ENCODE measurements around the gene FRMD4A. TPM values are rescaled to one million over a fixed set of nuclear protein-coding genes. Genes with fewer than 3 reads are reported as not detected.

FRMD4A gene
- polyA plus RNA-seq, 1 donor = 35.1 TPM

DNA sequence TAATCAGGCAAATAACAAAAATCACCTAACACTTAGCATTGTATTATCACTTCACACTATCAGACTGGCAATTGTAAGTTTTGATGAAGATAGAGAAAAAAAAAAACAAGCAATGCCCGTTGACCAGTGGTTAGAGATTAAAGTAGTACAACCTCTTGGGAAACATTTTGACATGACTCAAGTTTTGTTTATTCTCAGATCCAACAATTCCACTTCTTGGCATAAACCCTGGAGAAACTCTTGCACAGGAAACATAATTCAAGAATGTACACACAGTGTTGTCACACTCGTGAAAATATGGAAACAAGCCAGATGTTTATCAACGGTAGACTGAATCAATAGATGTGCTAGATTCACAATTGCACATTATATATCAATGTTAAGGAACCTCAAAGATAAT, 37.2 kb downstream of the FRMD4A start:
- DNase-seq = no peak

DNA sequence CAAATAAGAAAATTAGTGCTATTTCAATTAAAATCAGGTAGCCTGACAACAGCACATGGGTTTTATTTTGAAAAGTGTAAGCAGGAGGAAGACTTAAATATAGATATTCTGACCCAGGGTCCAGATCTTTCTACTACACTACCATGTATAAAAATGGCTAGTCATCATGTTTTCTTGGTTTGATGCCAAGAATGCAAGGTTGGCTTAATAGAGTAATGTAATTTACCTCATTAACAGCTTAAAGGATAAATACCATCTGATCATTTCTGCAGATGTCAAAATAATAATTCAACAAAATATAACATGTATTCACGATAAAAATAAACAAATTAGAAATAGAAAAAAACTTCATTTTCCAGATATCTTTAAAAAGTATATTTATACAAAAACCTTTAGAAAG, 39.4 kb downstream of the FRMD4A start:
- no peak for DNase-seq

DNA sequence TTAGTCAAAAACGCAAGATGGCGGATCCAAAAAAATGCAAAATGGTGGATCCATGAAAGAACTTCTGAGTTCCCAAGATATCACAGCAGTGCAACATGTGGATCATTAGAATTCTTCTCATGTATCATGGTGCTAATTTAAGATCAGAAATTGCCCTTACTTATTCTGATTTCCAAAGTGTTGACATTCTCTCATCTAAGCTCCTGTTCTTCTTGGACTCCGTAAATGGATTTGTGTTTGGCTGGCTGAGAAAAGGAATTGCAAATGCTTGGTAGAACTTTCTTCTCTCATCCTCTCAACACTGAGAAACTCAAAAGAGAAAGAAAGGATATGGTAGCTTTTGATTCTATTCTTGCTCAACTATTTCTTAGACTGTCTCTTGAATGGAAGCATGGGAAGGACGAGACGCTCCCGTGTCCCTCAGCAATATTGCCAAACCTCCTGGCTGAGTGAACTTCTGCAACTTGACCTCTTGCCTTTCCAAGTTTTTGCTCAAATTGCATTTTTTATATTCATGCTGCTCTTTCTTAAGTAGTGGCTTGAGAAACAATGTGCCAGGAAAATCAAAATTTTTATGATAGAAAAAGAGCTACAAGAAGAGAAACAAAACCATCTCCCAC, 44.7 kb downstream of the FRMD4A start:
- no peak for DNase-seq

DNA sequence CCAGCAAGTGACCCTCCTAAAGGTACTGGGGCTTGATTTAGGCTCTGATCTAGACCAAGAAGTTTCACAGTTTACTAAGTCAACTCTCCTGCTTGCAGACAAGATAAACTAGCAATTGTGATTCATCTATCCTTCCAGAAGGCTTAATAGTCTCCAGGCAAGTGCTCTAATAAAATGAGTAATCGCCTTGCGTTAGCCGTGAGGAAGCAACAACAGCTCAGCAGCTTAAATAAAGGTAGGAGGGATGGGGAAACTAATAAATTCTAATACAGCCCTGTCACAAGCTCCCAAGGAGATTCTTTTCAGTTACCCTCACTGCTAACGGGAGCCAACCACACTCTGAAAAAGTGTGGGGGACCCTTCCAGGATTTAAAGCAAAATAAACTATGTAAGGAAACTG, 48.4 kb downstream of the FRMD4A start:
- no peak for DNase-seq

DNA sequence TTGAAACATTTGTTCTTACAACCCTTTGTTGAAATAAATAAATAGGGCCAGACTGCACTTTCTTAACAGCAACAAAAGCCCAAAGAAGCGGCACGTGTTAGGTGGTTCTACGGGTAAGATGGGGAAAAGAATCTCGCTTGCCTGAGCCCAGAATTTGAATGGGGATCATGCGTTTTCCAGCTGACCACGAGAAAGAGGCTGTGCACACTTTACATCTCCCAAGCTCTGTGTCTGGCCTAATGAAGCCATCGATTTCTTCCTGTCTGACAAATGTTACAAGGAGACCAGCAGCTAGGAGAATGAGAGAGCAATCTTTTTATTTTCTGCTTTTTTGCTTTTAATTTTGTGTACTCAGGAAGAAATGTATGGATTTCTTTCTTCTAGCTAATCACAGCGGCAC, 52.2 kb downstream of the FRMD4A start:
- no peak for DNase-seq

DNA sequence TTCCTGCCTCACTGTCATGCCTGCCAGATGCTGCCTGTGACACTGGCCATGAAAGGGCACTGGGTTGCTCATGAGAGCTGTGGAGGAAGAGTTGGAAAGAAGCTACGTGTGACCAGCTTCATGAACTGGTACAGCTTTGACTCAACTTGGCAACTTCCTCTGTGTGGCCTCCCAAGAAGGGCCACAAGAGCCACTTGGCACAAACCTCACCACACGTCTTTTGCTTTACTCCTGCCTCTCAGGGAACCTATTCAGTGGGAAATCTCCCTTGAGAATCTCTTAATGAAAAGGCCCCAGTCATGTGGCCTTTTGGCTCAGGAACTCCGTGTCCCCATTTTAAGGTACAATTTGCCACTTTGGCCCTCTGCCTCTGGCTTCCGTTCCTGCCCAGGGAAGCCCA, 54.5 kb downstream of the FRMD4A start:
- no peak for DNase-seq

DNA sequence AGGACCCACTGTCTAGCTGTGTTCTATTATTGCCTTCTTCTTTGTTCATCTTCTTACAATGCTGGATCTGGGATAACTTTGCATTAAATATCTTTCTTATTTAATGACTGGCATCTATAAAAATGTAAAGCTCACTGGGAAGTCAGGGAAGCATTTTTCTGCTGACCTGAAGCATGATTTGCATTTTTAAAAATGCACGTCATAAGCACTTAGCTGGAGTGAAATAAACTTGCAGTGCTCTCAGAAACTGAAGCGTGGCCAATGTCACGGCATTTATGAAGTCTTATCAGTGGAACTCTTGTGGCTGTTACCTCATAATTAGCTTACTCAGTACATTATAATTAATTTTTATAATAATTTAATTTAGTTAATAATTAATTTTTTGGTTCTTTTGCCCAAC, 59.1 kb downstream of the FRMD4A start:
- DNase-seq = no peak

DNA sequence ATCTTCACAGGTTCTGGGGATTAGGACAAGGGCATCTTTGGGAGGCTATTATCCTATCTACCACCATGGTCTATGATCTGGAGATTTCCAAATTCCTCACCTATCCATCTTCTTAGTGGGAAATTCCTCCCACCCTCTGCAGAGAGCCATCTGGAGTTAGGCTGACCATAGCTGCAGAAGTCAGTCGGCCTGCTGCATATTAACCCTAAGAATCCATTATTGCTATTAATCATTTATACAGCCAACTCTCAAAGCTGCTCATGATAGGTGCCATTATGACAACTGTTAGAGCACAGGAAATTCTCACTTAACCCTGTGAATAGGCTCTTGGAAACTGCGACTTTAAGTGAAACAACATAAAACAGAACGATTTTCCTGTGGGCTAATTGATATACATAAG, 60.4 kb downstream of the FRMD4A start:
- no peak for DNase-seq

DNA sequence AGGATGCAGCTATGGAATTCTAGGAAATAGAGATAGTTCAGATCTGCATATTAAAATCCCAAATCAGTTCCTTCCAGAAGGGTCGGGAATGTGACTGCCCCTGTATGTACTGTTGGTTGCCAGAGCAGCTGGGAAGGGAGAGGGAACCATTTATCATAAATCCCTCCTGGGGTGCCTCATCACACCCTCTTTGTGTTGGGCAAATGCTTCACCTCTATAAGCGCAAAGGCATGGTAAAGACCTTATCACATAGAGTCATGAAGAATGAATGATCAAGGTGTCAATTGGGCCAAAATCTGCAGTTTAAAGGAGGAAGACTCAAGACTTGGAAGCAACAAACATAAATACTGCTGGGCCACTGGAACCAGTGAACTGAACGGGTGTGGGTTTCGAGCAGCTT, 65.0 kb downstream of the FRMD4A start:
- DNase-seq = no peak

DNA sequence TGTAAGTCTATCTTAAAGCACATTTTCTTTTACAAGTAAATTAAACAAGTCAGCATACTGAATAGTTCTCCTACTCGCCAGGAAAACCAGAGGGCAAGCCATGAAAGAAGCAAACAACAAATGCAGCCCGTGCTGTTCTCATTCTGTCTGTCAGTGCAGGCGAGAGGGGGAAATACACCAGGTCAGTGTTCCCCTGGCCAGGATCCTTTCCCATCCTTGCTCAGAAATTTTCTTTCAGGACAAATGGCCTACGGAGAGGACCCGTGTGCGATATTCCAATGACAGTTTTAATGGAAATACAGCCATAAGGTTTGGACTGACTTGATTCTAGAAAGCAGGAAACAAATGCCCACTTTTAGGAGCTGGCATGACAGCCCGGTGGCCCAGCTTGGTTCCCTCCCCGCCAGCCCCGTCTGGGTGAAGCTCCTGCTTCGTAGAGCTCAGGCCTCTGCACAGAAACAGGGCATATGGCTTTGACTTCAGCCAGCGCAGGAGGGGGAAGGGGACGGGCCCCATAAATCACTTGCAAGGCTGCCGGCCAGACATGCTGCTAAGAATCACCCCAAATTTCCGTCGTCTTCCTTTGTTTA, 67.8 kb downstream of the FRMD4A start:
- DNase-seq = no peak

DNA sequence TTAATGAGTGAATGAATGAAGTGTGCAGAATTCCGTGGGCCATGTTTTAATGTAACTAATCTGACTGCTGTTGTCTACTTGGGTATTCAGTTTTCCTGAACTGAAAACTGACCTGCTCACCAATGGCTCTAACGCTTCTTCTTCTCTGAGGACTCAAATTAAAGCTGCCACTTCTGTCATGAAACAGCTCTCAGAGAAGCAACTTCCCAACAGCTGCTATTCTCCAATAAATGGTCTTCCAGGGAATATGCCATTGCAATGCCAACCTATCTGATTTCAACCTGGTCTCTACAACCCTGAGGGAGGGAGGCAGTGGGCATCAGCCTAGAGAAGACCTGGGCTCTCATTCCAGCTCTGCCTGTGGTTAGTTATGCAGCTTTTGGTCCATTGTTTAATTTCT, 69.4 kb downstream of the FRMD4A start:
- DNase-seq = no peak

DNA sequence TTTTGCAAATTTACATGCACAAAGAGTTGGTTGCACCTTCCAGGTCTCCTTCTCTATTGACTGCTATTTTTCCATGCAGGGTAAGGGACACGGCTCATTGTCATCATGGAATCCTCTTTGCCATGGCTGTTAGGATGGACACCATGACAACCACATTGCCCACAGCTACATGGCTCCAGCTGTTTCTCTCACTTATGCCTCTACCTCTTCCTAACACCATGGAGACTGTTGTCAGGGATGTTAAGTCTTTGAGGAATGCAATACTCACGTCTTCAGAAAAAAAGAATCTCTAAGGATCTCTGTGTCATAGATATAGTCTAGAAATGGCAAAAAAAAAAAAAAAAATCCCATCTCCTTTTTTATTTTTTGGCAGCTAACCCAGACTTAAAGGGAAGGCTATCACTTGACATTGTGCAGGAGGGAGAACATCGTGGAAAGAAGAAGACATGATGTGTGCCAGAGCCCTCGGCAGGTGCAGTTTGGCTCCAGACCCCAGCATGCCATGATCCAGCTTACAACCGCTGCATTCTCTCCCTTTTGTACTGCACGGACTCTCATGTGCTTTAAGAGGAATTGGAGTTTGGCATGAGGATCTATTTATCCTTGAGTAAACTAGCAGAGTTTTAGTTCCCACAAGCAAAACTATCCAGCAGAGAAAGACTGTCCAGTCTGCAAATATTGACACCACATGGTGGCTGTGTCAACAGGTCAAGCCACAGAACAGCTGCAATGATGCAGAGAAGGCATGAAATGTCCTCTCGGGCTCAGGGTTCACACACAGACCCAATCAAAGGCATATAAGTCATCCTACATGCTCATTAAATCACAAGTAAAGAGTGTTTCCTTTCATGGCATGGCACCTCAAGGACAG, 70.8 kb downstream of the FRMD4A start:
- DNase-seq = peak; percentile 29

DNA sequence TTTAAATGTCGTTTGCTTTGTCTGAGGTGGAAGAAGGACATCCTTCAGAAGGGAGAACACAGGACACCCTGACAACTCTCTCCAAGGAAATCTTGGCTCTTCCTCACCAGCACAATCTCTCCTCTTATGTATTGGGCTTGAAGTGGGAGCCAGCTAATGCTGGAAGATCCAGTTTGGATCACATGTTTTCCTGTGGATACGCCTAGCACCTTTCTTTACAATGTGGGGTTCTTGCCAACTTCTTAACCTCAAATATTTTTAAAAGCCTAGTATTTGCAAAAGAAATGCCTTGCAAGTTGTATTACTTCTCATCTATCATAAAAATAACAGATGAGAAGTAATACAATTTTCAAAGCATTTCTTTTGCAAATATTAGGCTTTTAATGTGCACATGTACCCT, 76.4 kb downstream of the FRMD4A start:
- no peak for DNase-seq

DNA sequence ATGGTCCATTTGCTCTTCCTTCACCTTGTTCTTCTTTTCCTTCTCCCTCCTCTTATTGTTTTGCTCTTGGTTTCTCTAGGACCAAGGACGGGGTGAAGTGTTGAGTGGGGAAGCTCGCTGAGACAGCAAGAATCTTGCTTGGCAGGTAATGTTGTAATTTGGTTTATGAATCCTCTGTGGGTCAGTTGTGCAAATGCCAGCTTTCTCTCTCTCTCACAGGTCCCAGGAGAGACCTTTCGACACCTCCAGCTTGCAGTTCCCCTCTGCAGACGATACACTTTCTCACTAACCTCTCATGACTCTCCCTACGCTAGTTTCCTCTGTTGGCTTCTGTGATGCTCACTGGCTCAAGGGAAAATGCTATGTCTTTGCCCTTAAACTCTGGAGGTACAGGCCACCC, 77.0 kb downstream of the FRMD4A start:
- no peak for DNase-seq

DNA sequence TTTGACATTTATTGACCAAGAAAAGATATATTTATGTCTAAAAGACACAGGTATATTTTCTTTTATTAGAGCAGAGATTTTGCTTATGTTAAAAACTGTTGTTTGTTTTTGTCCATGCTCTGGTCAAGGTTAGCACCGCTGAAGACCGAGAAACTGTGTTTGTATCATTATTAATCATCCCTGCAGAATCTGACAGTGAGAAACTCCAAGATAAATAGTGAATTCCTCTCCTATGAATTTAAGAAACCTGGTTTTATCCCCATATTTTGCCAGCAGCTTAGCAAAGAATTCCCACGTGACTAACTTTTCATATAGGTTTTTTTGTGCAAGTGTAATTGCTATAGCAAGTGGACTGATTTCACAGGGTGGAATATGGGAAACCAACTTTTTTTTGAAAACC, 77.6 kb downstream of the FRMD4A start:
- DNase-seq = no peak

DNA sequence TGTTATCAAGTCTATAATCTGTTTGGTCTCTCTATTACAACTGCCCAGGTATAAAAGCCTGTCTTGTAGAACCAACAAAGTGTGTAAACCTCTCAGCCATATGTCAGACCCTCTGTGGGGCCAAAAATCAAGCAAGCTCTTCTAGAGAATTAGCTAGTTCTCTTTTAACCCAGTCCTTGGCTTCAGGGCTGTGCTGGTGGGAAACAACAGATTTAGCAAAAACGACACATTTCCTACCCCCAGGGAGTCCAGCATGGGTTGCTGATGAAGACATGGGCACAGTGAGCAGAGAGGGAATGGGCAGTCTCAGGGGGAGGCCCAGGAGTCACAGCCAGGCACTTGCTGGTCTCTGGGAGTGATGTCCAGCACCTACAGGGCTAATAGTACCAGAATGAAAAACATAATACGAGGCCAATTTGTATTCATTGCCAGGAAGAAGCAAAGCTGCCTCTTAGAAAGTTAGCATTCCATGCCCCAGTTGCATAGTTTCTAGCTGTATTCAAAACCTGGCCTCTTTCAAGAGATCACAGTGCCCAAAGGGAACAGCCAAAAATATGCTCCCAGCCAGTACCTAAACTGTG, 80.1 kb downstream of the FRMD4A start:
- DNase-seq = no peak

DNA sequence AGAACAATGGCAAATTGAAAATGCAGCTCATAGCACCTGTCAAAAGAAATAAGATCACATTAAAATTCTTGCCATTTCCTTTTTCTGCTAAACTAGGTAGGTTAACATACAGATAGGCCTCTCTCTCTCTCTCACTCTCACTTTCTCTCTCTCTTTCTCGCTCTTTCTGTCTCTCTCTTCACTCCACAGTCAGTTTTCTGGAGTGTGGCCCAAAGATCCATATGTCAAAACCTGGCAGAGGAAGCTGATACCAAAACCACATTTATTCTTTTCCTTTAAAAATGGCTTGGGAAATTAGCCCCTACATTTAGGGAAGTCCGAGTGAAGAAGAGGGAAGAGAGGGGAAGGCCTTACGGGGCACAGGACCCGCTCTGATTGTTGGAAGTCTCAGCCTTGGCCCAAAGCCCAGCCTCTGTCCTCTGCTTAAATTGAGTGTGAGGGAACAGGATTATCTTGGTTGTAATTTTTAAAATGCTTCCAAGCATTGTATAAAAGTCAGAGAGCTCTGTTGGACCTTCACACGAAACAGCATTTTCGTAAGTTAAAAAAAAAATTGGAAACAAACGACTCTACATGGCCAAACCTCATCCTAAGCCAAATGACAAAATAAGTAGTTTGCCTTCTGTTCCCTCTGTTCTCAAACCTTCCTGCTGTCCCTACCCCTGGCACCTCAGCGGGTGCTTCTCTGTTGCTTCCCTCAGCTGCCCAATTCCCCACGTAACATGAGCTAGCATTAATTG, 83.2 kb downstream of the FRMD4A start:
- DNase-seq = peak; percentile 49

DNA sequence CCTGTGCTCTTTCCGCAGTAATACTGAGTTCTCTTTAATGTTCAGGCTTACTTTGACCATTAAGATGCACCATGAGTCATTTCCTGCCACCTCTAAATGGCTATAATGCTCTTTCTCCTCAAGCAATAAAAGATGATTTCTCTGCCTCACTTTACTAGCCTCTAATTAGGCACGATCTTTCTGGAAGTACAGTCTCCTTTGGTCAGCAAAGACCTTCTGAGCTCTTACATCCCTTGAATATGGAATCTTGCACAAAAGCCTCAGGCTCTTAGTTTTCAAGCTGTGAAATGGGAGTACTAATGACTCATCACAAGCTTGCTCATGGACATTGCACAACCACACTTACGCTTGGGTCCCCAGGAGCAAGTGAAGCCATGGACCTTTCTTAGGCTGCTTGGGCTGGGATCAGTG, 85.9 kb downstream of the FRMD4A start:
- DNase-seq = no peak

DNA sequence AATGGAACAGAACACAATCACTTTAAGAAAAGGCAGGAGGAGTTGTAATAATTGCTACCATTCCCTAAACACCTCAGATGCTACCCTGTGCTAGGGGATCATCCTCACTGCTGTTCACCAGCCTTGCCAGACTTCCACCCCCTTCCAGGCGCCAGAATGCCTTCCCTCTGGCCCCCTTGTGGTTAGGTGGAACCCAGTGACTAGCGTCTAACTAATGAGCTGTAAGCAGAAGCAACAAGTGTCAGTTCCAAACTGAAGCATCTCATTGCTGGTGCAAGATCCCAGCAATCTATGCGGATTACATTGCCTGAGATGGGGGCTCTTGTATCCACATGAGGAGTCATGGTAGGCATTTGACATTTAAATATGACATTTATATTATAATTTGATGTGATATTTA, 86.6 kb downstream of the FRMD4A start:
- DNase-seq = no peak

DNA sequence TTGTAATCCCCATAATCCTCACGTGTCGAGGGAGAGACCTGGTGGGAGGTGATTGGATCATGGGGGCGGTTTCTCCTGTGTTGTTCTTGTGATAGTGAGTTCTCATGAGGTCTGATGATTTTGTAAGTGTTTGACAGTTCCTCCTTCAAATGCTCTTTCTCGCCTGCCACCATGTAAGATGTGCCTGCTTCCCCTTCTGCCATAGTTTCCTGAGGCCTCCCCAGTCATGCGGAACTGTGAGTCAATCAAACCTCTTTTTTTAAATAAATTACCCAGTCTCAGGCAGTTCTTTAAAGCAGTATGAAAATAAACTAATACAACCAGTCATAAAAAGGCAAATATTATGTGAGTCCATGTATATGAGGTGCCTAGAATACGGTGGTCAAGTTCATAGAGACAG, 87.5 kb downstream of the FRMD4A start:
- no peak for DNase-seq

DNA sequence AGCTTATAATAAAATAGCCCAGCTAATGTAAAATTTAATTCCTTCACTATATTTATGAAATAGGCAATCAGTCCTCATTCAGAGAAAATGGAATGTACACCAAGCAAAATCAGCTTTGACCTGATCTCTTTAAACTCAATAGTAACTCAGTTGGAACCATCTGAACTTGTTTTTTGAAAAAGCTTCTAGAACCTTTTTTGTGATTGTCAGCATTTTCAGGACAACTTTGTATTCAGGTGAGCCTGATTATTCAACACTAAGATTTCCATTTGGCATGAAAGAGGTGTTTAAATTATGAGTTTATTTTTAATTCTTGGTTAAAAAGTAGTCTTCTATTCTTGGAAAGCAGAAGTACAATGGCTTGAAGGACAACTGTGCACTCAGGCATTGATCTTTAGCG, 89.5 kb downstream of the FRMD4A start:
- no peak for DNase-seq

DNA sequence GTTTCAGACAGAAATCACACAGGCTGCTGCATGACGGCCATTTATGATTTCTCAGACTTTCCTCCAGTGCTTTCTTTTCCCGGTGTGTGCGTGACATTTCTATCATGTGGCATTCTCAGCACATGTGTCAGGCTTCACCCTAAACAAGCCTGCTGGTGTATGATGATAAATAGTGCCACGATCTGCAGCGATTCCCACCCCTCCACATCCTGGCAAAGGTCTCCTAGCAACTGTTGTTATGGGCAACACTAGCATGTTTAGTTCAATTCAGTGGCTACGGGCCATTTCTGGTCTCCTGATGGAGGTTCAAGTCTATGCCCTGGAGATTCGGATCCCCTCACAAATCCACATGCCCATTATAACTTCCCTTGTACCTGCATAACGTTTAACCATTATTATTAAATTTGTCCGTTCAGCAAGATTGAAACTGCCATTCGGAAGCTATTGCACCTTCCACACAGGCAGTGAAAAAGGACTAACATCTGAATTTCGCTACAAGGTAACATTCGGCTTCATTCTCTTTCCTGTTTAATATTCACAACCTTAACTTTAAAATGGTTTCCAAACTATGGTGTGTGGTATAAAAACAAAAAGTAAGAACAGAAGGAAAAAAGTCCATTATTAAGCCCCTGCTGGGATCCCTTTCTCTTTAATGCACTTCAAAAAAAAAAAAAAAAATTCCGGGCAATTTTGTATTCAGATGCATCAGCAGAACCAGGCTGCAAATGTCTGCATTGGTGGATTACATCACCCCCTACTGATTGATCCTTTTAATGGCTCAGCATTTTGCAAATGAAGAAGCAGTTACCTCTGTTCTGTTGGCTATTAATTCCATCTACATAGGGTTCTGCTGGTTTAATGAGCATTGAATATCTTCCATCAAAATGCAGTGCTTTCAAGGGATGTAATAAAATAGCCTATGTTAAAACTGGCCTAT, 90.2 kb downstream of the FRMD4A start:
- no peak for DNase-seq

Measured in hindlimb muscle (tissue), 1 donor.